Psoas muscle (tissue), 8 donors: ENCODE results near the gene ZNG1F. TPM values are rescaled to one million over a fixed set of nuclear protein-coding genes. Genes with fewer than 3 reads are reported as not detected.
"Not testable (repeated sequence)": the region's sequence is repeated elsewhere in the genome, so short reads cannot be mapped to it uniquely, and the experiment has no call there.

Experiments used
- ATAC-seq, 4 donors: fragments of 200-7000 bp; cut with Tn5 transposase; one replicate each; pipeline ENCODE4 v1.9.1; 2020; ENCODE audit warnings: moderate library complexity in 3 of 4, mild to moderate bottlenecking in 2 of 4
- DNase-seq, 2 donors: peaks; one replicate each; pipeline ENCODE4 v3.0.0-alpha.2; 2020
- H3K27ac ChIP-seq: fragments of 200-600 bp; one replicate; pipeline ENCODE4 v1.8.0; 2022
- H3K27me3 ChIP-seq, 3 donors: fragments of 200-600 bp in 1 of 3; one replicate each; pipeline versions ENCODE4 v1.6.1 to v1.8.0; 2013 to 2022; ENCODE audit warnings: low read length in 2 of 3, mild to moderate bottlenecking in 2 of 3, moderate library complexity in 1 of 3; ENCODE audit not compliant: insufficient read depth in 3 of 3
- H3K36me3 ChIP-seq, 2 donors: fragments of 200-600 bp in 1 of 2; one replicate each; pipeline versions ENCODE4 v1.6.1 to v1.8.0; 2013 to 2022; ENCODE audit warnings: low read depth in 1 of 2, mild to moderate bottlenecking in 1 of 2, moderate library complexity in 1 of 2; ENCODE audit not compliant: insufficient read depth in 1 of 2
- H3K4me1 ChIP-seq: fragments of 200-600 bp; one replicate; pipeline ENCODE4 v1.8.0; 2022
- H3K4me3 ChIP-seq: fragments of 200-600 bp; one replicate; pipeline ENCODE4 v1.8.0; 2022; ENCODE audit warnings: mild to moderate bottlenecking
- H3K9me3 ChIP-seq: fragments of 200-600 bp; one replicate; pipeline ENCODE4 v1.8.0; 2022
- CTCF ChIP-seq: fragments of 200-600 bp; IDR thresholded peaks from one replicate; pipeline ENCODE4 v1.8.0; 2022; ENCODE audit warnings: antibody characterized with exemption
- WGBS, 3 donors: extraction: QIAGEN DNeasy Blood & Tissue Kit; methylation state at CpG; one replicate each; pipeline versions ENCODE4 v1.1.6 to v1.1.7; 2013; 5-methylcytosine and 5-hydroxymethylcytosine counted together
- intact Hi-C, 2 donors: fragments of 100-400 bp; cut with DNase I; formaldehyde crosslinking; loops; one replicate each; pipeline versions ENCODE4 v1.11.0 to v1.14.2; 2022
- polyA plus RNA-seq, 3 donors: library from polyadenylated mRNA; stranded (reverse); fragments of 200-250 nt; gene quantifications; one replicate each; pipeline ENCODE4 v1.2.3, GENCODE V29; 2013
- total RNA-seq, 4 donors: library from RNA; stranded (reverse); fragmentation: NEBNext Ultra II Directional in 2 of 4; extraction: Animal tissue kit (Norgen Biotek cat#: 25700) in 2 of 4; gene quantifications; one replicate each; pipeline versions ENCODE4 v1.2.1 to v1.2.4, GENCODE V29; 2021 to 2023
- donor health status: healthy with polysubstance abuse.
- donor health status: DM: no; HTN: no; CAD: no; lungs with moderate emphysema.
- donor health status: Bipolar disorder and iron deficiency.
- donor health status: healthy.
- donor health status: DM: yes; HTN: yes; CAD: no.
- donor health status: DM: no; HTN: no; CAD: no.
- donor health status: DM: no; HTN: no; CAD: no.
- donor health status: DM: yes; HTN: yes; CAD: no.

Gene ZNG1F
- total and polyA plus RNA-seq, 7 donors, result 0.32 to 3.8 (median 1.9) TPM

DNA sequence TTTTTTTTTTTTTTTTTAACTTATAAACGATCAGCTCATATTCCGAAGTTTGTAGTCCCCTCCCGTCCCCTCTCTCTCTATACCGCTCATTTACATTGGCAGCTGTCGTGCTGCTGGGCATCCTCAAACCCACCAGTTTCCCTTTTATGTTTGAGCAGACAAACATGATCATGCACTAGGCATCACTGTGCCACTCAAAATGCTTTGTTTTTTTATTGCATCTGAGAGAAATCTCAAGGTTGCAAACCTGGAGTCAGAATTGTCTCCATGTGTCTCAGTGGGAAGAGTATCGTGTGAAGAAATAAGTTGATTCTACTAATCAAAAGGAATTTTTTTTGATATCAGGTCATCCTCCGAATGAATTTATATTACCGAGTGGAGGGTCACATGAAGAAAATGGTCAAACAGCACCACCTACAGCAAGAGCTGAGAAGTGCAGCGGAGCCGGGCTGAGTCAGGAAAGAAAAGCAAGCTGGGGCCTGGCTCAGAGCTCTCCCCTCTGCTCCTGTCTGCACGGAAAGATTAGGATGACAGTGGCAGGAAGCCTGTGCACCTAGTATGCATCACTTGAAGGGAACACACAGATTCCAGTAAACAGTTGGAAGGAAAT, 100.6 kb downstream of the ZNG1F start:
- H3K27me3 ChIP-seq, H3K27ac ChIP-seq, H3K4me1 ChIP-seq, H3K9me3 ChIP-seq, DNase-seq, H3K4me3 ChIP-seq, H3K36me3 ChIP-seq, intact Hi-C loops: not testable (repeated sequence)
- TF ChIP-seq CTCF, result peak; percentile 51
- peak; percentile 79 to 96 (median 88) for ATAC-seq
- WGBS, 3 donors, result 3 to 11% (median 6%) methylated on average over 9 of the region's 11 CpGs

DNA sequence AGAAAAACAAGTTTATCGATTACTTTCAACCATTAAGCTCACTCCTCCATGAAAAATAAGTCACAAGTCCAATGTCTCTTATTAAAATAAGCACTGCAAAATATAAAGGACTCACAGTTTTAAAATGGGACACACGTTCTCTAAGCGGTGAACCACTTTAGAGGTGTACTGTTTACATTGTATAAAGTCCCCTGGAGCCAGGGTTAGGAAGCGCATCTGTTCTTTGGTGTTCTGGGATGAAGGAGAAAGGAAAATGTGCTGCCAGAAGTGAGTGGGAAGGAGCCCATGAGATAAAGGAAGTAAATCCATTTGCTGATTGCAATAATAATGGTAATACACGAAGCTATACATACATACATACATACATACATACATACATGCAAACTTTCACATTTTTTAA, 101.2 kb downstream of the ZNG1F start:
- 58 to 63% (median 63%) methylated on average over 5 of the region's 5 CpGs for WGBS, 3 donors
- H3K27ac ChIP-seq, H3K27me3 ChIP-seq, H3K9me3 ChIP-seq, H3K36me3 ChIP-seq, DNase-seq, H3K4me1 ChIP-seq, intact Hi-C loops, H3K4me3 ChIP-seq: not testable (repeated sequence)
- peak in 1 of 4 donors; percentile 32 for ATAC-seq

DNA sequence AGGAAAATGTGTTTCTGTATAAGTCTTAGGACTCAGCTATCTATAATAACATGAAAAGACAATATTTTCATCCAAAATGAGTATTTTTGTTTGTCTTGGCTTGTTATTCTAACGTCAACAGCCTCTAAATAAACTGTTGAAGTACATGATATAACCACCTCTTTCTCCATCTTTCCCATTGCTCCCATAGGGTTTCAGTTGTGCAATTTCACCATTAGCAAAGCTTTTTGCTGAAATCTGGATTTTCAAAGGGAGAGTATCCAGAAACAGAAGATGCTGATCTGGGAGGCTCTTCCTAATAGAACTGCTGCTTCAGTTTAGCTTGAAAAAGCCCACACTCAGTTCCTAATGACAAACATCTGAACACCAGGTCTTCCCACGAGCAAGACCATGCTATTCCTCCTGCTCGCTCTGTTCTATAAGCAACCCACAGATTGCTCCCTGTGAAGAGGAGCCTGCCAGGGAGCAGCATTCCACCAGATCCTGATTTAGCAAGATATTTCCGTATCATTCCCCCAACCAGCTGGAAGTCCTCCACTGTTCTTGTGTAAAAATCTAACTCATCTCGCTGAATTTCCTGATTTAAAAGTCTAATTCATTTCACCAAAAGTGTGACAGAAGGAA, 101.8 kb downstream of the ZNG1F start:
- DNase-seq, intact Hi-C loops, H3K27ac ChIP-seq, H3K4me3 ChIP-seq, ATAC-seq, H3K9me3 ChIP-seq, H3K4me1 ChIP-seq, H3K27me3 ChIP-seq, H3K36me3 ChIP-seq: not testable (repeated sequence)
- 34 to 46% (median 40%) methylated on average over 4 of the region's 5 CpGs for WGBS, 3 donors

DNA sequence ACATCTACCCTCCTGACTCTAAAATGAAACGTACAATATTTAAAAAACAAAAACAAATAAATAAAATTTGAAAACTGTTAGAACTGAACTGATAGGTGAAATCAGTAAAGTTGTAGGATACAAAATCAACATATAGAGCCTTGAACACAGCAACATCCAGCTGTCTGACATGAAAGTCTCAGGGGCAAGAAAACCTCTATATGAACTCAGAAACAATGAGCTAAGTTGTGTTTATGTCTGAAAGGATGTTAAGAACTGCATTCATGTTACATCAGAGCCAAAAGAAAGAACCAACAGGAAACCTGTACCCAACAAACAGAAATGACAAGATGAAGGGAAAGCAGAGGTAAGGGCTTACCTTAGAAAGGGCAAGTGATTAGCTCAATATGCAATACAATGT, 102.4 kb downstream of the ZNG1F start:
- DNase-seq, result not testable (repeated sequence)

DNA sequence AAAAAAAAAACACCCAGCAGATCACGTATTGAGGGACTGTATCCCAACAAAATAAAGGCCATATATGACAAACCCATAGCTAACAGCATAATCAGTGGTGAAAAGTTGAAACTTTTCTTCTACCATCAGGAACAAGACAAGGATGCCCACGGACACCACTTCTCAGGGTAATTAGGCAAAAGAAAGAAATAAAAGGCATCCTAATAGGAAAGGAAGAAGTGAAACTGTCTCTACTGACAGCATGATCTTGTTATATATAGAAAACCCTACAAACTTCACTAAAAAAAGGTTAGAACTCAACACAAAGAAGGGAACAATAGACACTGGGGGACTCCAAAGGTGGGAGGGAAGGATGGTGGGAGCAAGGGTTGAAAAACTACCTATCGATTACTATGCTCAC, 102.9 kb downstream of the ZNG1F start:
- H3K27ac ChIP-seq, intact Hi-C loops, H3K4me3 ChIP-seq, H3K27me3 ChIP-seq, DNase-seq, H3K36me3 ChIP-seq, H3K4me1 ChIP-seq, ATAC-seq, H3K9me3 ChIP-seq: not testable (repeated sequence)
- WGBS, 3 donors, result 76 to 81% (median 80%) methylated on average over 3 of the region's 3 CpGs

More for the DNA sequence above, 102.4 kb downstream of the ZNG1F start:
- H3K27me3 ChIP-seq, H3K36me3 ChIP-seq, H3K4me1 ChIP-seq, H3K4me3 ChIP-seq, ATAC-seq, intact Hi-C loops, H3K9me3 ChIP-seq, H3K27ac ChIP-seq: not testable (repeated sequence)
- 0 to 89% (median 75%) methylated on average over 1 of the region's 1 CpG for WGBS, 3 donors

- H3K9me3 ChIP-seq, H3K4me1 ChIP-seq, H3K27ac ChIP-seq, intact Hi-C loops, ATAC-seq, H3K36me3 ChIP-seq, H3K27me3 ChIP-seq, DNase-seq, H3K4me3 ChIP-seq: not testable (repeated sequence)
- 53 to 70% (median 60%) methylated on average over 4 of the region's 4 CpGs for WGBS, 3 donors
Observed at GRCh38 chr9:41082358-41082757, 106.8 kb downstream of the ZNG1F start.

Other genes starting within 250 kb of the ZNG1F start
- not detected for gene FOXD4L6, start 60.6 kb downstream of the ZNG1F start, total RNA-seq
- gene FOXD4L6, start 60.6 kb downstream of the ZNG1F start, polyA plus RNA-seq, result under 1 TPM in 2 of 3 donors, not detected in 1; 0.03 to 0.04 TPM